ENCODE measurements around the gene DNAJA3. TPM values are rescaled to one million over a fixed set of nuclear protein-coding genes. Genes with fewer than 3 reads are reported as not detected.

Gene DNAJA3
- total and polyA plus RNA-seq, 2 of the 4 experiments (the other 2 are of a cell fraction) = 38.0 to 40.2 TPM

DNA sequence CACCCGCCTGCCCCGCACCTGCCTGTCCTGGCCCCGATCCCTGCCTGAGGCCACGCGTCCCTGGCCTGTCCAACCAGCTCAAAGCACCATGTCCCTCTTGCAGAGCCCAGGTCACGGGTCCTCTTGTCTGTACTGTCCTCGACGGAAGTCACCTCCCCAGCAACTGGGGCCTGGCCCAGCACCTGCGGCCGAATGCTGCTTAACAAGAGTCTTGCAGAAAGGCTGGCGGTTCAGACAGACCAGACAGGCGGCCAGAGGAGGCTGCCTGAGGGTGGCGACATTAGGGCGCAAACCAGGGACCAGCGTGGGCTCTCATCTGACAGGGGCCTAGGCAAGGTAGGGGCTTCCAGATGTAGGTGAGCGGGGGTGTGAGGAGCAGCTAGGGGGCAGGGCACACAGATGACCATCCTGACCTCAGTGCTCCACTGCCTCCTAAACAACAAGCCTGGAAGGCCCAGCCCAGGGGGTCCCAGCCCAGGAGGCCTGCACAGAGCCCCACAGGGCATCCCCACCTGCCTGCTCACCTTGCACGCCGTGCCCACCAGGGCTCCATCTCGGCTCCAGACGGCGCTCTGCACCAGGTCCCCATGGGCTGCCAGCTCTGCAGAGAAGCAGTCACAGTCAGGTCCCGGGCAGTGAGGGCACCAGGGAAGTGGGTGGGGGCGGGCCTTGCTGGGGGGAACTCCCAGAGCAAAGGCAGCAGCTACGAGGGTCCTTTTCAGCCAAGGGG, 20.5 kb upstream of the DNAJA3 start:
- POLR2A ChIA-PET (ENCODE audit: unreplicated experiment) = no interaction called here
- dilution Hi-C loops (cut with HindIII; ENCODE audit: low sequenced_read_pairs, unreplicated experiment) (no loop called here), in situ Hi-C loops (cut with MboI; ENCODE audit: low sequenced_read_pairs) (no loop called here), intact Hi-C loops (cut with micrococcal nuclease) (loop anchor here (5.0 kb wide), 1 partner anchor 133 kb away; the partner anchor contains the start of gene TFAP4)
- H2BK20ac ChIP-seq (ENCODE audit: low read depth, low read length) = no peak overlapping the region
- H3K4me1 ChIP-seq (ENCODE audit: control insufficient read depth, insufficient read depth, low read length) = peaks cover 28% of the 10 kb centered on the region
- H4K20me1 ChIP-seq (ENCODE audit: insufficient read depth, low read length) = peaks cover 38% of the 10 kb centered on the region
- H2AK5ac ChIP-seq (ENCODE audit: low read depth, low read length) = no peak overlapping the region
- no TSS peak for BruUV-seq (replicated peaks)
- H3K14ac ChIP-seq (replicated peaks; ENCODE audit: low read depth, low read length) = no peak overlapping the region
- H2BK120ac ChIP-seq (ENCODE audit: low read depth, low read length) = no peak overlapping the region
- ATAC-seq (ENCODE audit: low read depth) (no peak), DNase-seq (no peak)
- TF ChIP-seq, protein P1, sequence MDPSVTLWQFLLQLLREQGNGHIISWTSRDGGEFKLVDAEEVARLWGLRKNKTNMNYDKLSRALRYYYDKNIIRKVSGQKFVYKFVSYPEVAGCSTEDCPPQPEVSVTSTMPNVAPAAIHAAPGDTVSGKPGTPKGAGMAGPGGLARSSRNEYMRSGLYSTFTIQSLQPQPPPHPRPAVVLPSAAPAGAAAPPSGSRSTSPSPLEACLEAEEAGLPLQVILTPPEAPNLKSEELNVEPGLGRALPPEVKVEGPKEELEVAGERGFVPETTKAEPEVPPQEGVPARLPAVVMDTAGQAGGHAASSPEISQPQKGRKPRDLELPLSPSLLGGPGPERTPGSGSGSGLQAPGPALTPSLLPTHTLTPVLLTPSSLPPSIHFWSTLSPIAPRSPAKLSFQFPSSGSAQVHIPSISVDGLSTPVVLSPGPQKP (IDR thresholded peaks at IDR 0.05; ENCODE audit: borderline replicate concordance, low read depth, low read length) = no peak
- TF ChIP-seq NFE2L2 (IDR thresholded peaks at IDR 0.05; ENCODE audit: low read depth, low read length) = no peak
- no peak for TF ChIP-seq CEBPB (IDR thresholded peaks at IDR 0.05; ENCODE audit: low read depth, low read length)
- no peak for TF ChIP-seq MAFK (IDR thresholded peaks at IDR 0.05; ENCODE audit: low read depth, low read length)
- no peak for TF ChIP-seq FOS (IDR thresholded peaks at IDR 0.05; ENCODE audit: low read depth, low read length)
- TF ChIP-seq, protein P2, sequence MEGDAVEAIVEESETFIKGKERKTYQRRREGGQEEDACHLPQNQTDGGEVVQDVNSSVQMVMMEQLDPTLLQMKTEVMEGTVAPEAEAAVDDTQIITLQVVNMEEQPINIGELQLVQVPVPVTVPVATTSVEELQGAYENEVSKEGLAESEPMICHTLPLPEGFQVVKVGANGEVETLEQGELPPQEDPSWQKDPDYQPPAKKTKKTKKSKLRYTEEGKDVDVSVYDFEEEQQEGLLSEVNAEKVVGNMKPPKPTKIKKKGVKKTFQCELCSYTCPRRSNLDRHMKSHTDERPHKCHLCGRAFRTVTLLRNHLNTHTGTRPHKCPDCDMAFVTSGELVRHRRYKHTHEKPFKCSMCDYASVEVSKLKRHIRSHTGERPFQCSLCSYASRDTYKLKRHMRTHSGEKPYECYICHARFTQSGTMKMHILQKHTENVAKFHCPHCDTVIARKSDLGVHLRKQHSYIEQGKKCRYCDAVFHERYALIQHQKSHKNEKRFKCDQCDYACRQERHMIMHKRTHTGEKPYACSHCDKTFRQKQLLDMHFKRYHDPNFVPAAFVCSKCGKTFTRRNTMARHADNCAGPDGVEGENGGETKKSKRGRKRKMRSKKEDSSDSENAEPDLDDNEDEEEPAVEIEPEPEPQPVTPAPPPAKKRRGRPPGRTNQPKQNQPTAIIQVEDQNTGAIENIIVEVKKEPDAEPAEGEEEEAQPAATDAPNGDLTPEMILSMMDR (conservative IDR thresholded peaks at IDR 0.05; ENCODE audit: low read depth, low read length) = no peak
- no peak for TF ChIP-seq RAD21 (IDR thresholded peaks at IDR 0.05; ENCODE audit: low read length)
- TF ChIP-seq POLR2A (IDR thresholded peaks at IDR 0.05; ENCODE audit: low read depth, low read length) = no peak
- no peak for TF ChIP-seq MXI1 (IDR thresholded peaks at IDR 0.05; ENCODE audit: borderline replicate concordance, low read depth, low read length)
- WGBS, 2 experiments (ENCODE audit: extremely low coverage in 2 of 2, insufficient read length in 1 of 2) = 99% methylated on average over 14 of the region's 24 CpGs; no CpG with 5 or more reads in 1 of the 2 experiments
- no peak overlapping the region for H3K56ac ChIP-seq (ENCODE audit: extremely low read depth, insufficient read depth, low read length)
- no peak overlapping the region for H3K27ac ChIP-seq (ENCODE audit: insufficient read depth, low read length)
- H2AFZ ChIP-seq (replicated peaks; ENCODE audit: low read length, poor library complexity) = no peak overlapping the region
- no peaks in the 10 kb centered on the region for H3K9me3 ChIP-seq (ENCODE audit: control insufficient read depth, insufficient read depth, low read length)
- H2AK9ac ChIP-seq (replicated peaks; ENCODE audit: low read depth, low read length, poor library complexity) = no peak overlapping the region
- H3K9me1 ChIP-seq (ENCODE audit: insufficient read depth, low read length) = peaks cover 17% of the 10 kb centered on the region
- H3K79me1 ChIP-seq (ENCODE audit: low read depth in 1 of 2, low read length in 2 of 2) = peaks cover 8 to 34% of the 10 kb centered on the region in 2 experiments; a peak in 2 of 4 replicates
- H3K9ac ChIP-seq (ENCODE audit: low read depth, low read length) = no peak overlapping the region
- no peak overlapping the region for H2BK5ac ChIP-seq (ENCODE audit: low read depth, low read length, poor library complexity, severe bottlenecking)
- no peak overlapping the region for H3K18ac ChIP-seq (ENCODE audit: low read depth, low read length)
- no peak overlapping the region for H4K8ac ChIP-seq (ENCODE audit: low read depth in 2 of 2, low read length in 2 of 2)
- no peak overlapping the region for H4K5ac ChIP-seq (ENCODE audit: low read depth, low read length)
- no peak overlapping the region for H4K91ac ChIP-seq (ENCODE audit: insufficient read depth, low read depth, low read length)
- H3K4ac ChIP-seq (ENCODE audit: low read depth, low read length) = no peak overlapping the region
- no peaks in the 10 kb centered on the region for H3K27me3 ChIP-seq (ENCODE audit: control insufficient read depth, insufficient read depth, low read length)
- H3K4me2 ChIP-seq (ENCODE audit: low read depth, low read length) = no peak overlapping the region
- CTCF ChIA-PET = interaction anchor here (0.6 to 0.7 kb wide), 2 partner anchors 690 to 698 kb away, joined by 3 read pairs; no protein-coding TSS in a partner anchor
- H3K36me3 ChIP-seq (ENCODE audit: control insufficient read depth, insufficient read depth, low read length) = peaks cover 25% of the 10 kb centered on the region; the same call in 1 of the 2 replicates
- no peak overlapping the region for H2BK15ac ChIP-seq (ENCODE audit: low read depth, low read length)
- no peak overlapping the region for H3K23ac ChIP-seq (ENCODE audit: low read depth, low read length)
- H3K4me3 ChIP-seq (ENCODE audit: insufficient read depth, low read depth, low read length) = no peak overlapping the region
